Measurements from ENCODE around the gene MOV10L1.
"Not testable (repeated sequence)": the region's sequence is repeated elsewhere in the genome, so short reads cannot be mapped to it uniquely, and the experiment has no call there.

MOV10L1 gene

DNA sequence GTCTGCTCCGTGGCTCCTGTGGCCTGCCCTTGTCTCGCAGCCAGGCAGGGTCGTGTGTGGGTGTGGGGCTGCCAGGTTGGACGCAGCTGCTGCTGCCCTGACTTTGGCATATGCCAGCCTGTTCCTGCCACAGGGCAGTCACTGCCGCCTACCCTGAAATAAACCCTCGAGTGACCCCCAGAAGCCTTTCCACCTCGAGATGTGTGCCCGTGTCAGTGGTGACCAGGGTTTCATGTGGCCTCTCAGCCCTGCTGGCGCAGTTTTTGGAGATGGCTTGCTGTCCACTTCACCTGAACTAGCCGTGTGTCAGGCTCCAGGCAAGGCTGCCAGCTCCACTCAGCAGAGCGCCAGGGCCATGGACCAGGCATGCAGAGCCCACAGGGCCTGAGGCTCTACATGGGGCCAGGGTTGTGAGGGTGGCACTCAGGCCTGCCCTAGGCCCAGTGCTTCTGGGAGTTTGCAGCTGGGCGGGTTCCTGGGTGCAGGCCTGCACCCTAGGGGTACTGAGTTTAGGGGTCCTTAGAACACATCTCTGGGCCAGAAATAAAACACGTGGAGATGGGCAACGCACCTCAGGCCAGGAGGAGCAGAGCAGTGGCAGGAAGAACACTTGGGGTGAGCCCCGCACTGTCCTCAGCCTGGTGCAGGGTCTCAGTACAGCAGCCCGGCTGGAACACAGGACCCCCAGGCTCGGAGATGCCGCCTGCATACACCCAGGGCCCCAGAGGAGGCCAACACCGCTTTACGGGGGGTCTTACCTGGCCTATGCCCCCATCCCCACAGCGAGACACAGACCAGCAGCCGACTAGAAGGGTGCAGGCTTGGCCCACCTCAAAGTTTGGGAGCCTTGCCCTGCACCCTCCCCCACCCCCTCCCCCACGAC, 71.9 kb downstream of the MOV10L1 start:
- no peak for DNase-seq (ENCODE audit: low read depth)

- DNase-seq (ENCODE audit: low read depth), result no peak
These were observed 72.7 kb downstream of the MOV10L1 start for GRCh38 chr22:50162391-50162956.

DNA sequence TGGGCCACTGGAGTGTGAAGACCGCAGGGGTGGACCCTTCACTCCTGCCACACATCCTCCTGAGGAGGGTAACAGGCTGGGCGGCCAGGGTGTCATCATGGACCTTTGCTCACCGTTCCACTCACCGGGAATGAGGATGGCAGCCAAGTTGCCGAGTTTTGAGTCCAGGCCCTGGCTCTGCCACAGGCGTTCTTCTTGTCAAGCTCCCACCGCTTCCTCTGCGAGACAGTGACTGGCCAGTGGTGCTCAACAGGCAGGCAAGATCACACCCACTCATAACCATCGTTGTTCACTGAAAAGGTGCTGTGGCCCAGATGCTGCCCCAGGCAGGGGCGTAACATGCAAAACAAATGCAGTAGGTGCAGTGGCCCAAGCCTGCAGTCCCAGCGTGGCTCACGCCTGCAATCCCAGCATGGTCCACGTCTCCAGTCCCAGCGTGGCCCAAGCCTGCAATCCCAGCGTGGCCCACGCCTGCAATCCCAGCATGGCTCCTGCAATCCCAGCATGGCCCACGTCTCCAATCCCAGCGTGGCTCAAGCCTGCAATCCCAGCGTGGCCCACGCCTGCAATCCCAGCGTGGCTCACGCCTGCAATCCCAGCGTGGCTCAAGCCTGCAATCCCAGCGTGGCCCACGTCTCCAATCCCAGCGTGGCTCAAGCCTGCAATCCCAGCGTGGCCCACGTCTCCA, 75.8 kb downstream of the MOV10L1 start:
- DNase-seq (ENCODE audit: low read depth), result no peak

- no peak for DNase-seq (ENCODE audit: low read depth)
These were observed 78.1 kb downstream of the MOV10L1 start for GRCh38 chr22:50167689-50168489.

- not testable (repeated sequence) for DNase-seq (ENCODE audit: low read depth)
These were observed 78.8 kb downstream of the MOV10L1 start for GRCh38 chr22:50168490-50169180.

DNA sequence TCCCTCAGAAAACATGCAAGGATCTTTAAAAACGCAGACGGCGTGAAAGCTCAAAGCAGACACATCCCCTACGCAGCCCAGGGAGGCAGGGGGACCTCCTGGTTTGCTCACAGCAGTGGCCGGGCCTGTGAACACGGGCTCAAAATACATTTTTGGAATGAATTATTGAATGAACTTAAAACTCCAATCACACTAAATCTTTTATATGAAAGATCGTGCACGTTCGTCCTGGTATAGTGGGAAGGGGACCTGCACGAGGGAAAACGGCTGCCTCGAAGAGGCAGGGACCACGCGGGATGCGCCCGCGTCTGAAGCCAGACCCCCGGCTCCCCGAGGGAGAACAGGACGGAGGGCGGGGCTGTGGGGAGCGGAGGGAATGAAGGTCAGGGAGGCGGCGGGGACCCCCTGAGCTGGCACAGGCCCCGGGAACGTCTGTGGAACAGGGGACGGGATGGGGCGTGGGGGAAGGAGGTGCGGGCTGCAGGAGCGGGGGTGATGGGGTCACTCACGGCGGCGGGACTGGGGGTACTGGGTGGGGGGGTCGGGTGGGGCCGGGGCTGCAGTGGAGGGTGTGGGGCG, 79.5 kb downstream of the MOV10L1 start:
- DNase-seq (ENCODE audit: low read depth), result no peak

GRCh38 chr22:50169774-50170341, 80.1 kb downstream of the MOV10L1 start:
- DNase-seq (ENCODE audit: low read depth), result no peak

DNA sequence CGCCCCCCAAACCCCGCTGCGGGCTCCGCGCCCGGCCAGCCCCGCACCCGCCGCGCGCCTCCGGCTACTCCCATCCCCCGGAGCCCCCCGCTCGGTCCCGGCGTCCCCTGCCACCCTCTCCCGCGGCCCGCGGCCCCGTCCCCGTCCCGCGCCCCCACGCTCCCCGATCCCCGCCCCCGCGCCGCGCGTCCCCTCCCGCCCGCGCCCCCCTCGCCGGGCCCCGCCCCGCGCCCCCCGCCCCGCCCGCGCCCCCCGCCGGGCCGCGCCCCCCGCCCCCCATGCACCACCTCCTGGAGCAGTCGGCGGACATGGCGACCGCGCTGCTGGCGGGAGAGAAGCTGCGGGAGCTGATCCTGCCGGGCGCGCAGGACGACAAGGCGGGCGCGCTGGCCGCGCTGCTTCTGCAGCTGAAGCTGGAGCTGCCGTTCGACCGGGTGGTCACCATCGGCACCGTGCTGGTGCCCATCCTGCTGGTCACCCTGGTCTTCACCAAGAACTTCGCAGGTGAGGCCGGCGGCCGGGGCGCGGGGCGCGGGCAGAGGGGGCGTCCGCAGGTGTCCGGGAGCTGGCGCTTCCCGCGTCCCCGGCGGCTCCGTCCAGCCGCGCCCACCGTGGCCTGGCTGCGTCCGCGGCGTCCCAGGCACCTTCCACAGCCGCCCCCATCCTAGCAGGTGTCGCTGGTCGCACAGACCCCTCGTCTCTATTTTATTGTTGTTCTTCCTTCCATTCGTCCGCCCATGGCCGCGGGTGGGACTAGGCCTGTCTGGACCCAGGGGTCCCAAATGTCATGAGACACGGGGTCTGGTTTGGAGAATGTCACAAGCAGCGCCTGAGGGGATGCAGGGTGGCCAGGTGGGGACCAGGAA, 80.9 kb downstream of the MOV10L1 start, which contains the start of gene PANX2:
Gene PANX2, plus strand, starts transcription at position 279 of the 866 bp plus-strand sequence. Its CDS starts 0 bp downstream, at position 279.
- DNase-seq (ENCODE audit: low read depth), result no peak

DNA sequence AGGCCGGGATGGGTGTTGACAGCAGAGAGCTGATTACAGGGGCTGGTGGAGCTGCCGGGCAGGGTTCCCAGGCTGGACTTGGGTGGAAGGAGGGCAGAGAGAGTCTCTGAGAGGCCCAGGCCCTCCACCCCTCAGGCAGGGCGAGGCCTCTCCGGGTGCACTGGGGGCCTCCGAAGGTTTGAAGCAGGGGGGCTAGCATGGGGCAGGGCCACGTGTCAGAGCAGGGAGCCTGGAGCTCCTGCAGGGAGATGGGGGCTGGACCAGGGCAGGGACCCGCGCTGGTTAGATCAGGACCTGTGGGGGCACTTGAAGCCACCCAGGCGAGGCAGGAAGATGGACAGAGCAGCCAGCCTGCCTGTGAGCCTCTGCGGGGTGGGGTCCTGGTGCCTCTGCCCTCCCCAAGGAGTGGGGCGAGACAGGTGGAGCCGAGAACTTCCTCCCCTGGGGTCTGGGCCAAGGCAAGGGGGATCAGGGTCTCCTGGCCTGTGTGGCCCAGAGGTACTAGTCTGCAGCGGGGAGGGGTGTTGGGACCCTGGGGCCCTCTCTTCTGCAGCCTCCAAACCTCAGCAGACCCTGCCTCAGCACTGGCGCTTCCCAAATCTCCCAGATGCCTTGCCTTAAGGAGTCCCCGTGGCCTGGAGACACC, 81.6 kb downstream of the MOV10L1 start:
- DNase-seq (ENCODE audit: low read depth), result no peak

GRCh38 chr22:50171965-50172421, 82.2 kb downstream of the MOV10L1 start:
- DNase-seq (ENCODE audit: low read depth), result no peak

DNA sequence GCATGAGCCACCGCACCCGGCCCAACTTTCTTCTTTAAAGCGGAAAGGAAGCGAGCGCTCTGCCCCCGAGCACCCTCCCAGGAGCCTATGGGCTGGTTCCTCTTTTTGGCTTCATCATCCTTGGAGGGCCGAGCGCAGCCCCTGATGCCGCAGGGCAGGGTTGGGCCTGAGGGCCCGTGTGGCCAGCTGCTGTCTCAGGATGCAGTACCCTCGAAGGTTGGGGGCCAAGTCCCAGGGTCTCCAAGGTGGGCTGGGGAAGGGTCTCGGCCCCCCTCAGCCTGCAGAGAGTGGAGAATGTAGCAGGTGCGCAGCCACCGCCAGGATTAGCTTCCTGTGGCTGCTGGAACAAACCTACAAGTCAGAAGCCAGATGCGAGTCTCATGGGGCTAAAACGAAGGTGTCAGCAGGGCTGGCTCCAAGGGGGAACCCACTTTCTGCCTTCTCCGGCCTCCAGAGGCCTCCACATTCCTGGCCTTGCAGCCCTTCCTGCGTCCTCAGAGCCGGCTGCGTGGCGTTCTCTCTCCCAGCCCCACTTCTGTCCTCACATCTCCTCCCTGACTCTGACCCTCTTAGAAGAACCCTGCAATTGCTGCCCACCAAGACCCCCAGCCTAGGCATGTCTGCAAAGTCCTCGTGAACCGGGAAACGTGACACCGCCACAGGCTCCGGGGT, 83.6 kb downstream of the MOV10L1 start:
- DNase-seq (ENCODE audit: low read depth), result no peak

DNA sequence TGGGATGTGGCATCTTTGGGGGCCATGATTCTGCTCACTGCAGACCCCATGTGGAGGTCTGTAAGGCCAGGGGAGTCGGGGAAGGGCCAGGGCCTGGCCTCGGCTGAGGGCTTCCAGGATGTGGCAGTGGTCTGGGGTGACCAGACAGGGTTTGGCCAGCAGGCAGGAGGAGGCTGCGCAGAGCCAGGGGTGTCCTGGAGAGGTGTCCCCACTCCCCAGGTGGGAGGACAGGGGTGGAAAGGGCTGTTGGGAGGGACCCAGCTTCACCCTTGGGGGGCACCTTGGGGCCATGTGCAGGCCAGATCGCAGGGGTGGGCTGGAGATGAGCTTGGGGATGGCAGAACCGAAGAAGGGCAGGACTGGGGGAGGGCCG, 84.2 kb downstream of the MOV10L1 start:
- DNase-seq (ENCODE audit: low read depth), result no peak

DNA sequence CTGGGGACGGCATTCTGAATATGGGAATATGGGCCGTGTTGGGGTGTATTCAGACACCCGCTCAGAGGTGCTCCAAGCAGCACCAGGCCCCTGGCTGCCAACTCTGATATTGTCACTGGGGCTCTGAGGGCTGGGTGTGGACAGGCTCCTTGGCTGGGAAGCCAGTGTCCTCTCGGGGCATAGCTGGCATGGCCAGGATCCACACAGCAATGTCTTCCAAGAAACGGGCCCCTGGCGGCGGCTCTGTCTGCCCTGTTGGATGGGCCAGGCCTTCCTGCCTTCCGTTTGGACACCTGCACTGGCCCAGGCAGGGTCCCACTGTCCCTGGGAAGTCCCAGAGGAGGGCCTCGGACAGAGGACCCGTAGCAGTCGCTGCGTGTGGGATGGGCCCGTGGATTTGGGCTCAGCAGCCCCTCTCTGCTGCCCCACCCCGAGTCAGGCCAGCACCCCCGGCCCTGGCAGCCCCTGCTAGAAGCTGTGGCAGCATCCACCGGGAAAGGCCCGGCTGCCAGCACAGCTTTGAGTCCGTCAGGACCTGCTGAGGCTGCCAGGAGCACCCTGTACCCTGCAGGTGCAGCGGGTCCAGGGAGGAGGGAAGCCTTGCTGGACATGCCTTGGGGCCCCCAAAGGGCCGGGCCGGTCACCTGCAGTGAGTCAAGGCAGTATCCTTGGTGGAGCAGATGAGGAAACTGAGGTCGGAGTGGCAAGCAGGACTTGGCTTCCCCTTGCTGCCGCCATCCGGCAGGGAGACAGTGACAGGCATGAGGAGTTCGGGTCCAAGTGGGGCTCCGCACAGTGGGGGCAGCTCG, 84.8 kb downstream of the MOV10L1 start:
- DNase-seq (ENCODE audit: low read depth), result no peak

DNA sequence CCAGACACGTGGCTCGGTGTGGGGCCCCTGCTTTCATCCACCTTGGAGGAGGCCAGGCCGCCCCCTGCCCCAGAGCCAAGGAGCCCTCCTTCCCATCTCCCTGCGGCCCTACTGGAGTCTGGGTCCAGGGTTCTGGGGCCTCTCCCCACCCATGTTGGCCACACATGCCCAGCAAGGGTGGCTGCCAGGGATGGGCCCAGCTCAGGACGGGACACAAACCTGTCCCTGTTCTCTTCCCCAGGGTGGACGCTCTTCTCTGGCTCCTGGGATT, 85.3 kb downstream of the MOV10L1 start:
- DNase-seq (ENCODE audit: low read depth), result no peak

GRCh38 chr22:50175921-50176849, 86.4 kb downstream of the MOV10L1 start:
- no peak for DNase-seq (ENCODE audit: low read depth)

DNA sequence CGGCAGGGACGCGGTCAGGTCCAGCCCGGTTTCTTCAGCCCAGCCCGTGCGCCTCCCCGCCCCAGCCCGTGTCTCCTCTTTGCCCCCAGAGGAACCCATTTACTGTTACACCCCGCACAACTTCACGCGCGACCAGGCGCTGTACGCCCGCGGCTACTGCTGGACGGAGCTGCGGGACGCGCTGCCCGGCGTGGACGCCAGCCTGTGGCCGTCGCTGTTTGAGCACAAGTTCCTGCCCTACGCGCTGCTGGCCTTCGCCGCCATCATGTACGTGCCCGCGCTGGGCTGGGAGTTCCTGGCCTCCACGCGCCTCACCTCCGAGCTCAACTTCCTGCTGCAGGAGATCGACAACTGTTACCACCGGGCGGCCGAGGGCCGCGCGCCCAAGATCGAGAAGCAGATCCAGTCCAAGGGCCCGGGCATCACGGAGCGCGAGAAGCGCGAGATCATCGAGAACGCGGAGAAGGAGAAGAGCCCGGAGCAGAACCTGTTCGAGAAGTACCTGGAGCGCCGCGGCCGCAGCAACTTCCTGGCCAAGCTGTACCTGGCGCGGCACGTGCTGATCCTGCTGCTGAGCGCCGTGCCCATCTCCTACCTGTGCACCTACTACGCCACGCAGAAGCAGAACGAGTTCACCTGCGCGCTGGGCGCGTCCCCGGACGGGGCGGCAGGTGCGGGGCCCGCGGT, 87.2 kb downstream of the MOV10L1 start:
- no peak for DNase-seq (ENCODE audit: low read depth)

Data from activated T-helper 1 cell treated with Interleukin-2 at 50 U/mL for 16 hours (primary cell).